Measurements from ENCODE around the gene PRPH2. TPM values are rescaled to one million over a fixed set of nuclear protein-coding genes. Genes with fewer than 3 reads are reported as not detected.

PRPH2 gene, protein sequence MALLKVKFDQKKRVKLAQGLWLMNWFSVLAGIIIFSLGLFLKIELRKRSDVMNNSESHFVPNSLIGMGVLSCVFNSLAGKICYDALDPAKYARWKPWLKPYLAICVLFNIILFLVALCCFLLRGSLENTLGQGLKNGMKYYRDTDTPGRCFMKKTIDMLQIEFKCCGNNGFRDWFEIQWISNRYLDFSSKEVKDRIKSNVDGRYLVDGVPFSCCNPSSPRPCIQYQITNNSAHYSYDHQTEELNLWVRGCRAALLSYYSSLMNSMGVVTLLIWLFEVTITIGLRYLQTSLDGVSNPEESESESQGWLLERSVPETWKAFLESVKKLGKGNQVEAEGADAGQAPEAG
- under 1 TPM in 4 of 6 donors, not detected in 2; 0.13 to 0.36 (median 0.23) TPM for polyA plus RNA-seq (ENCODE audit: low read depth in 6 of 6)

DNA sequence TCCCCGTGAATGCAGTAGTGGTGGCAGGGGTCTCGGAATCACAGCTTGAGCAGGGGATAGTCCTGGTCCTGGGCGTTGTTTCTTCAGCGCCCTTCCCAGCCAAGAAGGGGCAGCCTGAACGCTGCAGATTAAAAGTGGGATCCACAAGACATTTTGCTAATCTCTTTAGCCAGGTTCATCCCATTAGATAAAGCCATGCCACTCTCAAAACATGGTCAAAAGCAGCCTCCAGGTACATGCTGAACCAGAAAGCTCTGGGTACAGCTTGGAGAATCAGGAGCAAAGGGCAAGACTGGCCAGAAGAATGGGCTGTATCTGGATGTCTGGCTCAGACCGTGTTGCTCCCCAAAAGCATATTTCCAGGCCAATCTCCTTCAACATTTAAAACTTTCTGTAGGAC lies at the start of gene PRPH2:
Gene PRPH2 (minus strand): TSS at position 101 of the 400 bp plus-strand sequence. CDS start 263 bp downstream, outside the sequence.
- peak within 1 kb of the TSS in 1 of 8 donors; percentile 66 for H3K4me3 Mint-ChIP-seq
- no peaks in the 10 kb centered on the region for H3K36me3 Mint-ChIP-seq
- no peaks in the 10 kb centered on the region for H3K9me3 Mint-ChIP-seq

DNA sequence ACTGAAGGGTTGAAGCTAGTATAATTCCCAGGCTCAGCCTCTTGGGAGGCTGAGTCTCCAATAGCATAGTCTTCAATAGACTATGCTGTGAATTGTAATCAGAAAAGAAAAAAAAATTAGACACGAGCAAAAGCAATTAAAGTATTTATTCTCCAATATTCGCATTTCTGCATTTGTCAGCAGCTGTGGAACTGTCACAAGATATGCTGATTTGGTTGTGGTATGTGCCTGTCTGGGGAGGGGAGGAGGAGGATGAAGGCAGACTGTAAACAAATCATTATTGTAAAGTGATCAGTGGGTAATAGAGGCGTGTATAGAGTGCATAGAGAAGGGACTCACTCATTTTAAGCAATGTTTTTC lies 49.3 kb upstream of the PRPH2 start:
- Mint-ChIP-seq H3K4me3 (peak overlapping the region; percentile 72 to 95 (median 88)), H3K27me3 (no peaks in the 10 kb centered on the region), H3K9me3 (peaks cover 0 to 5% (median 0%) of the 10 kb centered on the region in 7 donors), H3K36me3 (no peaks in the 10 kb centered on the region), H3K4me1 (peaks cover 43 to 59% (median 48%) of the 10 kb centered on the region in 3 donors), H3K27ac (peak overlapping the region; percentile 99 to 100 (median 99))
- DNase-seq, result no peak
- peak in 1 of 2 donors; percentile 7 for ATAC-seq (ENCODE audit: low read depth in 2 of 2)

More for the DNA sequence above, at the start of gene PRPH2:
- Mint-ChIP-seq H3K4me1 (peaks cover 11 to 24% (median 17%) of the 10 kb centered on the region in 3 donors), H3K27ac (peak within 1 kb of the TSS in 1 of 6 donors; percentile 72), H3K27me3 (peaks cover 0 to 5% (median 0%) of the 10 kb centered on the region in 3 donors)
- ATAC-seq (ENCODE audit: low read depth in 2 of 2) (no peak), DNase-seq (no peak)

DNA sequence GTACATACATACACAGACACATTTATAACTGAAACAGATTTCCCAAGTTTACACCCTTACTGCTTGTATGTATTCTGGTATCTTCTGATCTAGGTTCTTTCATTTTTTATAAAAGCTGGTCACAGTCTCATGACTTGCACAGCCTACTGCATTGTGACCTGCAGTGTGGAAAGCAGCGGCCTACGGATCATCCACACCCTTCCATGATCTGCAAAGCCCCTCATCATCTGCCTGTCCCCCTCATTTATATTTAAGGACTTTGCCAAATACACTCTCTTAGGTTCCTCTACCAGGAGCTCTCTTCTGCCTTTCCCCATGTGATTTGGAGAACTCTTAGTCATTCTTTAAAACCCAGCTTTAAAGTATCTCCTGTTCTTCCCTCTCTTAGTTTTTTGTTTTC lies 47.4 kb upstream of the PRPH2 start:
- Mint-ChIP-seq H3K9me3 (peaks cover 0 to 5% (median 0%) of the 10 kb centered on the region in 7 donors), H3K36me3 (peaks cover 0 to 4% of the 10 kb centered on the region in 2 donors), H3K27me3 (no peaks in the 10 kb centered on the region), H3K27ac (peak overlapping the region; percentile 70 to 100 (median 96)), H3K4me1 (peaks cover 34 to 49% (median 42%) of the 10 kb centered on the region in 3 donors), H3K4me3 (peak overlapping the region in 1 of 8 donors; percentile 43)
- ATAC-seq (ENCODE audit: low read depth in 2 of 2) (no peak), DNase-seq (no peak)

DNA sequence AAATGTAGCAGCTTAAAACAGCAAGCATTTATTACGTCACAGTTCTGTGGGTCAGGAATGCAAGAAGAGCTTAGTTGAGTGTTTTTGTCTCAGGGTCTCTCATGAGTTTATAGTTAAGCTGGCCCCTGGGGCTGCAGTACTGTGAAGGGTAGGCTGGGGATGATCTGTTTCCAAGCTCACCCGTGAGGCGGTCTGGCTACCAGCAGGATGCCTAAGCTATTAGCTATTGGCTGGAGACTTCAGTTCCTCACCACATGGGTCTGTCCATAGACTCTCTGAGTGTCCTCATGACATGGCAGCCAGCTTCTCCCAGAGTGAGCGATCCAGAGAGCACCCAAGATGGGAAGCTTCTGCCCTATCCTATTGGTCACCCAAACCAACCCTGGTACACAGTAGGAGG lies 46.7 kb upstream of the PRPH2 start:
- DNase-seq (no peak), ATAC-seq (ENCODE audit: low read depth in 2 of 2) (no peak)
- no peaks in the 10 kb centered on the region for H3K27me3 Mint-ChIP-seq
- H3K4me3 Mint-ChIP-seq, result peak overlapping the region in 1 of 8 donors; percentile 47
- peaks cover 26 to 41% (median 35%) of the 10 kb centered on the region in 3 donors for H3K4me1 Mint-ChIP-seq
- peaks cover 0 to 4% of the 10 kb centered on the region in 2 donors for H3K36me3 Mint-ChIP-seq
- H3K27ac Mint-ChIP-seq, result peak overlapping the region in 5 of 6 donors; percentile 59 to 99 (median 88)
- peaks cover 0 to 4% (median 0%) of the 10 kb centered on the region in 7 donors for H3K9me3 Mint-ChIP-seq

DNA sequence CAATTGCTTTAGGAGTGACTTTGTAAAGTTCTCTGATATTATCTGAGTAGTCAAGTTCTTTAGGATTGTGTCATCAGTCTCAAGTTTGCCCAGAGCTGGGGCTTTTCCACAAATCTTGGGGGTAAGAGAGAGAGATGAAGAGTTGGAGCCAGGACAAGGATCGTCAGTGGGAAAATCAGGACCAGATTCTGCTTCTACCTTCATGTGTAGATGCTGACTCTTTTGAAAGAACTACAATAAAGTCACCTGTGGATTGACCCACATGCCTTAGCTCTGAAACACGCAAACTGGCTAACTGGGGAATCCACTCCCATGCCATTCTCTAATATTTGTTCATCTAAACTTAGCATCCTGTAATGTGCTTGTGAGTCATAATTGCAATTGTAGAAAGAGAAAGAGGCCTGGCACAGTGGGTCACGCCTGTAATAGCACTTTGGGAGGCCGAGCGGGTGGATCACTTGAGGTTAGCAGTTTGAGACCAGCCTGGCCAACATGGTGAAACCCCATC lies 43.8 kb upstream of the PRPH2 start:
- DNase-seq (no peak), ATAC-seq (ENCODE audit: low read depth in 2 of 2) (no peak)
- Mint-ChIP-seq H3K9me3 (no peaks in the 10 kb centered on the region), H3K27ac (peak overlapping the region in 2 of 6 donors; percentile 31 to 61), H3K27me3 (no peaks in the 10 kb centered on the region), H3K4me3 (no peak overlapping the region), H3K4me1 (peaks cover 7 to 22% (median 16%) of the 10 kb centered on the region in 3 donors), H3K36me3 (peaks cover 0 to 4% of the 10 kb centered on the region in 2 donors)

DNA sequence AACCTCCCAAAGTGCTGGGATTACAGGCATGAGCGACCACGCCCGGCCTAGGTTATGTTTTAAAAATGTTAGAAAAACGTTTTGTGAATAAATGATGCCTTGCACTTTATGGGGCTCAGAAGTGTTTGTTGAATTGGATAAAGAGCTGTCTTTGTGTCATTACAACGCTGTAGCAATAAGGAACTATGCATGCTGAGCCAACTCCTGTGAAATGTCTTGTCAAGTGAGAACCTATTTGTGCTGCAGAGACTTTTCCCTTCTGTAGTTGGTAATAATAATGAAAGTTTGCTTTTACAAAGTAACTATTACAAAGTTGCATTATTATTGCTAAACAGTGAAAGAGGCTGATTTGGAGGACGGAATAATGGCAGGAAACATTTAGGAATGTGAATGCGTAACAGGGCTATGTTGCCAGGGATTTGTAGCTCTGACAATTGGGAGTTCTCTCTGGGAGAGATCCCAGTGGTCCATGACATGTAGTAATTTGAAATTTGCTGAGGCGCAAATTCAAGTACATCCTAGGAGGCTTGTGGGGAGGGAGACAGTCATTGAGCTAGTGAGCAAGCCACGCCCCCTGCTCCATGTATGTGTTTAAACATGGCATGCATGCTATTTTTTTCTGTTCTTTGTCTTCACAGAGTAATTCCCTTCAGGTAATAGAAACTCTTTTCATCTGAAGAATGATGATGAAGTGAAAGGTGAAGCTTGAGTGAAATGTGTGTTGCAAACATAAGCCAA lies 42.7 kb upstream of the PRPH2 start:
- no peak overlapping the region for H3K4me3 Mint-ChIP-seq
- peaks cover 0 to 4% of the 10 kb centered on the region in 2 donors for H3K36me3 Mint-ChIP-seq
- H3K4me1 Mint-ChIP-seq, result peaks cover 0 to 13% (median 11%) of the 10 kb centered on the region in 3 donors
- H3K27me3 Mint-ChIP-seq, result no peaks in the 10 kb centered on the region
- ATAC-seq (ENCODE audit: low read depth in 2 of 2), result no peak
- H3K9me3 Mint-ChIP-seq, result no peaks in the 10 kb centered on the region
- H3K27ac Mint-ChIP-seq, result peak overlapping the region in 2 of 6 donors; percentile 34 to 50
- DNase-seq, result no peak

DNA sequence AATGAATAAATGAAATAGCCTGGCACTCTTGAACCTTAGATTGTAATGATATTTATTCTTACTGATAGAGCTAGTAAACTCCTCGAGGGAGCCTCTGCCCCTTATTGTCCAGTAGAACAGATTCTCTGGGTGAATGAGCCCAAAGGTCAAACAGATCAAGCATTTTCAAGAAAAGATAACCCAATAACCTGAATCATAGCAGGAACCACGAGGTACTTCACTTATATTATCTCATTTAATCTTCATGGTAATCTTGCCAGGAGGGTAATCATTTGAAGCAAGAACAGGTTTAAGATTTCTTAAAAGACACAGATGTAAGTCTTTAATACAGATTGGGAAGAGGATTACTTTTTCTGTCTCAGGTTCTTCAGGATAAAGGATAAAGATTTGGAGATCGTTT lies 40.6 kb upstream of the PRPH2 start:
- H3K36me3 Mint-ChIP-seq, result peaks cover 13 to 14% of the 10 kb centered on the region in 2 donors
- H3K27ac Mint-ChIP-seq, result peak overlapping the region in 1 of 6 donors; percentile 21
- ATAC-seq (ENCODE audit: low read depth in 2 of 2), result no peak

DNA sequence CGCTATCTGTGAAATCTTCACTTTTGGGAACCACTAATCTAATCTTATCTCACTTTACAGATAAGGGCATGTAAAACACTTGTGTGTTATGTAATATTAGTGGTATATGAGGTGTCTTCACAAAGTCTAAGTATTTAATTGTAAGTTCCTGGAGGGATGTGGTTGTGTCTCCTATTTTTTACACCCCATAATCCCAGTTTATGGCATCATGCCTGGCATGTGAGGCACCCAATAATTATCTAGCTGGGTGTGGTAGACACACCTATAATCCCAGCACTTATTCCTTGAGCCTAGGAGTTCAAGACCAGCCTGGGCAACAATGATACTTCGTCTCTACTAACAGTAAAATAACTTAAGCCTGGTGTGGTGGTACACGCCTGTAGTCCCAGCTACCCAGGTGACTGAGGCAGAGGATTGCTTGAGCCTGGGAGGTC lies 40.0 kb upstream of the PRPH2 start:
- ATAC-seq (ENCODE audit: low read depth in 2 of 2), result no peak
- H3K9me3 Mint-ChIP-seq, result no peaks in the 10 kb centered on the region
- no peak for DNase-seq
- H3K4me1 Mint-ChIP-seq, result peaks cover 12 to 20% (median 15%) of the 10 kb centered on the region in 3 donors
- no peak overlapping the region for H3K27ac Mint-ChIP-seq
- no peak overlapping the region for H3K4me3 Mint-ChIP-seq
- peaks cover 16 to 19% of the 10 kb centered on the region in 2 donors for H3K36me3 Mint-ChIP-seq
- H3K27me3 Mint-ChIP-seq, result no peaks in the 10 kb centered on the region

More for the DNA sequence above, 40.6 kb upstream of the PRPH2 start:
- H3K9me3 Mint-ChIP-seq, result no peaks in the 10 kb centered on the region
- no peak for DNase-seq
- H3K4me1 Mint-ChIP-seq, result peaks cover 10 to 20% (median 18%) of the 10 kb centered on the region in 3 donors
- H3K27me3 Mint-ChIP-seq, result no peaks in the 10 kb centered on the region
- no peak overlapping the region for H3K4me3 Mint-ChIP-seq

DNA sequence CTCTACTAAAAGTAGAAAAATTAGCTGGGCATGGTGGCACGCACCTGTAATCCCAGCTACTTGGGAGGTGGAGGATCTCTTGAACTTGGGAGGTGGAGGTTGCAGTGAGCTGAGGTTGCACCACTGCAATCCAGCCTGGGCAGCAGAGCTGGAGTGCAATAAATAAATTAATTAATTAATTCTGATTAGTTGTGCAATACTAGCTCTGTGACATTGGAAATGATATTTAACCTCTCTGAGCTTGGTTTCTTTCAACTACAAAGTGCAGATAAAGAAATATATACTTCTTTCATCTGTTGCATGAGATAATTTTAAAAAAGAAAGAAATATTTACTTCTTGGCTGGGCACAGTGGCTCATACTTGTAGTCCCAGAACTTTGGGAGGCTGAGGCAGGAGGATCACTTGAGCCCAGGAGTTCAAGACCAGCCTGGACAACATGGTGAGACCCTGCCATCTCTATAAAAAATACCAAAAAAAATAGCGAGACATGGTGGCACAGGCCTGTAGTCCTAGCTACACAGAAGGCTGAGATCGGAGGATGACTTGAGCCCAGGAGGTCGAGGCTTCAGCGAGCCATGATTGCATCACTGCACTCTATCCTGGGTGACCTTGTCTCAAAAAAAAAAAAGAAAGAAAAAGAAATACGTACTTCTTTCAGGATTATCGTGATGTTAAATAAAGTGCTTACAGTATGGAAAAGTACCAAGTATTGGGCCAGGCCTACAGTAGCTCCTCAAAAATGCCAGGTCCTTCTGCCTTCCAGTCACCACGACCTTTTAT lies 39.1 kb upstream of the PRPH2 start:
- Mint-ChIP-seq H3K36me3 (peaks cover 16 to 19% of the 10 kb centered on the region in 2 donors), H3K4me3 (no peak overlapping the region), H3K9me3 (no peaks in the 10 kb centered on the region), H3K27me3 (no peaks in the 10 kb centered on the region), H3K27ac (peak overlapping the region in 1 of 6 donors; percentile 56), H3K4me1 (peaks cover 15 to 21% (median 18%) of the 10 kb centered on the region in 3 donors)
- DNase-seq (no peak), ATAC-seq (ENCODE audit: low read depth in 2 of 2) (no peak)

DNA sequence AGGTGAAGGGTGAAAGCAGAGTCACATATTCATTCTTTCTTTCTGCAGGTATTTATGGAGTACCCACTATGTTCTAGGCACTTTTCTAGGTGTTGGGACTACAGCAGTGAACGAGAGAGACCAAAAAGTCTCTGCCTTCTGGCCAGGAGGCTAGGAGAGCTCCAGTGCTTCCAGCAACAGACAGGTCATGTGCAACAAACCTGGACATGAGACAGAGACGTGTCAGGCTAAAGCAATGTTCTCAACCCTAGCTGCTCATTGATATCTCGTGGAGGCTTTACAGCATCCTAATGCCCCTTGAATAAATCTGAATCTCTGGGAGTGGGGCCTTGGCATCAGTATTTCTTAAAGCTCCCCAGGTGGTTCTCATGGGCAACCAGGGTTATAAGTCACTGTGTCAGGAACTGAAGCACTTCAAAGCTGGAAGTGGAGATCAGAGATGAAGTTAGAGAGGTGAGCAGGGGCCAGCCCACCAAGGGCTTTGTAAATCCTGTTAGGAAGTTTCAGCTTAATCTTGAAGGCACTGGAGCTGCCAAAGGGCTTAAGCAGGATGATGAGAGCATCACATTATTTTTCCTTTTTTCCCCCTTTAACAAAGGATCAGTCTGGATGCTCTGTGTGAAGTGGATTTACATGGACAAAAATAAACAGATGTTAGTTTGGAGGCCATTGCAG lies 36.5 kb upstream of the PRPH2 start:
- ATAC-seq (ENCODE audit: low read depth in 2 of 2) (no peak), DNase-seq (no peak)
- H3K4me1 Mint-ChIP-seq, result peaks cover 23 to 31% (median 26%) of the 10 kb centered on the region in 3 donors
- H3K9me3 Mint-ChIP-seq, result no peaks in the 10 kb centered on the region
- H3K27me3 Mint-ChIP-seq, result no peaks in the 10 kb centered on the region
- H3K4me3 Mint-ChIP-seq, result no peak overlapping the region
- H3K27ac Mint-ChIP-seq, result peak overlapping the region in 3 of 6 donors; percentile 14 to 57 (median 23)
- H3K36me3 Mint-ChIP-seq, result peaks cover 15 to 16% of the 10 kb centered on the region in 2 donors

DNA sequence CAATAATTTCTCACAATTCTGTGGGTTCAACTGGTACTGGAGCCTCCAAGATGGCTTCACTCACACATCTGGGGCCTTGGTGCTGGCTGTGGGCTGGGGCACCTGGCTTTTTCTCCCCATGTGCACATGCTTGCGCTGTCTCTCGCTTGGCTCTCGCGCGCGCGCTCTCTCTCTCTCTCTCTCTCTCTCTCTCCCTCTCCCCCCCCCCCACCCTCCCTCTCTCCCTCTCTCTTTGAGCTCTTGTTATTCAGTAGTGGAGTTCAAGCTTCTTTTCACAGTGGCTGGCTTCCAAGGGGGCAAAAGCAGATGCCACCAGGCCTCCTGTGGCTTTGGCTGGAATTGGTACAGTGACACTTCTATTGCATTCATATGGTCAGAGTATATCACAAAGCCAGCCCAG lies 34.3 kb upstream of the PRPH2 start:
- ATAC-seq (ENCODE audit: low read depth in 2 of 2), result no peak
- Mint-ChIP-seq H3K27ac (peak overlapping the region in 1 of 6 donors; percentile 64), H3K4me3 (no peak overlapping the region), H3K4me1 (peaks cover 23 to 35% (median 29%) of the 10 kb centered on the region in 3 donors), H3K9me3 (no peaks in the 10 kb centered on the region), H3K27me3 (no peaks in the 10 kb centered on the region), H3K36me3 (peaks cover 15 to 23% of the 10 kb centered on the region in 2 donors)
- DNase-seq, result no peak

DNA sequence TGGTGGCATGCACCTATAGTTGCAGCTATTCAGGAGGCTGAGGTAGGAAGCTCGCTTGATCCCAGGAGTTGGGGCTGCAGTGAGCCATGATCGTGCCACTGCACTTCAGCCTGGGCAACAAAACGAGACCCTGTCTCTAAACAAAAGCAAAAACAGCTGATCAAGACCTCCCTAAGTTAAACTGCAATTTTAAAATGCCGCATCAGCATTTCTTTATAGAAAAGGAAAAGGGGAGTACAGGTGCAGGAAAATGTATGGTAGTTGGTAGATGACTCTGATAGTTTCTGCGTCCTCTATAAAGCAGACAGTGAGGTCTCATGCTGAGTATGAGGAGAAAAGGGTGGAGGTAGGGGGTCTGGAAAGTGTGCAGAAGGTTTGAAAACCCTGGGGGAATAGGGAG lies 32.4 kb upstream of the PRPH2 start:
- Mint-ChIP-seq H3K4me3 (no peak overlapping the region), H3K36me3 (peaks cover 15 to 23% of the 10 kb centered on the region in 2 donors), H3K9me3 (no peaks in the 10 kb centered on the region), H3K4me1 (peaks cover 23 to 35% (median 34%) of the 10 kb centered on the region in 3 donors), H3K27me3 (no peaks in the 10 kb centered on the region), H3K27ac (peak overlapping the region in 1 of 6 donors; percentile 71)
- DNase-seq (no peak), ATAC-seq (ENCODE audit: low read depth in 2 of 2) (no peak)
